HG03025 (cell line): ENCODE measurements around the gene RUNX1.

Experiments used
- ATAC-seq: cut with Tn5 transposase; IDR thresholded peaks from one replicate; pipeline ENCODE4 v1.9.1; 2021; ENCODE audit warnings: mild to moderate bottlenecking, moderate library complexity; ENCODE audit not compliant: unreplicated experiment, low FRiP score

RUNX1 gene

DNA sequence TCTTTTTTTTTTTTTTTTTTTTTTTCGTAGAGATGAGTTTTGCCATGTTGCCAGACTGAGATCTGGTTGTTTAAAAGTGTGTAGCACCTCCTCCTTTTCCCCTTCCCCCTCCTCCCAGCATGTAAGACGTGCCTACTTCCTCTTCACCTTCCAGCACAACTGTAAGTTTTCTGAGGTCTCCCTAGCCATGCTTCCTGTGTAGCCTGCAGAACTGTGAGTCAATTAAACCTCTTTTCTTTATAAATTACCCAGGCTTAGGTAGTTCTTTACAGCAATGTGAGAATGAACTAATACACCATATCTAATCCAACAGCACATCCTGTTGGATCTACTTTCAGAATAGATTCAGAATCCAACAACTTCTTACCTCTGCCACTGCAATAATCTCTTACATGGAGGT lies 269.2 kb downstream of the RUNX1 start:
- no peak for ATAC-seq

- no peak for ATAC-seq
These were observed 273.3 kb downstream of the RUNX1 start for GRCh38 chr21:34775793-34776192.

- ATAC-seq = no peak
These were observed 274.4 kb downstream of the RUNX1 start for GRCh38 chr21:34774750-34775149.

DNA sequence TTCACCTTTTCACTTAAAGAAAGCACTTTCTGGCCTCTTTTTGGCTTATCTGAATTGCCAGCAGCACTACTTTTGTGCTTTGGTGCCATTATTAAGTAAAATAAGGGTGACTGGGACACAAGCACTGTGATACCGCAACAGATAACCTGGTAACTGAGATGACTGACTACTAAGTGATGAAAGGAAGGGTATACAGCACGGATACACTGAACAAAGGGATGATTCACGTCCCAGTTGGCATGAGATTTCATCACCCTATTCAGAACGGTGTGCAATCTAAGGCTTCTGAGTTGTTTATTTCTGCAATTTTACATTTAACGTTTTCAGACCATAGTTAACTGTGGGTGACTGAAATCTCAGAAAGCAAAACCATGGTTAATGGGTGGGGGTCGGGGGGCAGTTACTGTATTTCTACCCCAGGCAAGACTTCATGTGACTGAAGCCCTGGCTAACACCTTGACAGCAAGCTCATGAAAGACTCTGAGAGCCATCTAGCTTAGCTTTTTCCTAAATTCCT lies 277.5 kb downstream of the RUNX1 start:
- no peak for ATAC-seq

DNA sequence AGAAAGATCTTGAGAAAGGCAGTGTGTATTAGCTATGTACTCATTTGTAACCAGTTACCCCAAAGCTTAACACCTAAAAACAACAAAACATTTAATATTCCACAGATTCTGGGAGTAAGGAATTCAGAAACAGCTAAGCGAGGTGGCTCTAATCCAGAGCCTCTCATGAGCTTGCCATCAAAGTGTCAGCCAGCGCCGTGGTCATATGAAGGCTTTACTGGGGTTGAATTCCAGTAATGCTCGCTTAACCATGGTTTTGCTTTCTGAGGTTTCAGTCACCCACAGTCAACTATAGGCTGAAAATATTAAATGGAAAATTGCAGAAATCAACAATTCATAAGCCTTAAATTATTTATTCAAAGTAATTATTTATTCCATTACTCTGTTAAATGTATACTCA lies 278.5 kb downstream of the RUNX1 start:
- ATAC-seq = no peak

DNA sequence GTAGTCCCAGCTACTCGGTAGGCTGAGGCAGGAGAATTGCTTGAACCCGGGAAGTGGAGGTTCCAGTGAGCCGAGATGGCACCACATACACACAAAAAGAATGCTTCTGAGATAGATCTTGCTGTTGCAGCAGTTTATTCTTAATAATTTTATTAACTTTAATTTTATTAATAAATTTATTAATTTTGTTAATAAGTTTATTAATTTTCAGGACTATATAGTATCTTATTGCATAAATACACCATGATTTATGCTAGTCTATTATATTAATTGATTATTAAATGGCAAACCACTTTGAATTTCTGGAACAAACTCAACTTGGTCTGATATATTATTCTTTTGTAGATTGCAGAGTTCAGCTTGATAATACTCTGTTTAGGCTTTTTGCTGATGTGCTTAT lies 280.8 kb downstream of the RUNX1 start:
- no peak for ATAC-seq

DNA sequence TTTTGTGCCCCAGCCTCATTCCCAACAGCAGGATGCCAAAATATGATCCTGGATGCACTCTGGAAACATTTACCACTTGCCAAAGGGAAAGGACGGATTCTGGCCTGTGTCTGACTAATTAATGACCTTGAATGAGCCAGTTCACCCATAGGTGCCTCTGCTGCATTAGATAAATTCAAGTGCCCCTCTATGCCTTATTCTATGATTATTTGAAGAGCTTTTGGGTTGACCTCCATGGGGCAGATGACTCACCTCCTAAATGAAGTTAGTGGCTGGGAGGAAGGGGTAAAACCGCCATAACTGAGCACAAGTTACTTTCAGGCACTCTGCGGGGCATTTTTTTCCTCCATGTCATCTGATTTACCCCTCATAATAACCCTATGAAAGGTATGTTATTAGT lies 282.2 kb downstream of the RUNX1 start:
- no peak for ATAC-seq

DNA sequence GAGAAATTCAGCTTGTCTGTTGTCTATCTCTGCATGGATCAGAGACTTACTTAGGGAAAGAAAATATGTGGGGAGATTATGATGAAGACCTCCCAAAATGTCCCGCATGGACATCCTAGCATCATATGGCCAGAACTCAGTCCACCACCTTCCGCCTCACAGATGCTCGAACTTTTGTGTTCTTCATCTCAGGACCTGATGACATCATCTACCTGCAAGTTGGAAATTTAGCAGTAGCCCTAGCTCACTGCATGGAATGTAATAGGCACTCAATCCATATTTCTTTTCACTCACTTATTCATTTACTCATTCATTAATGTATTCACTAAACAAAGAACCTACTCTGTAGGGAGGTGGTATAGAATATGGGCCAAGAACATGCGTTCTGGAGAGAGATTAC lies 283.5 kb downstream of the RUNX1 start:
- no peak for ATAC-seq

GRCh38 chr21:34764715-34765284 lies 284.3 kb downstream of the RUNX1 start:
- ATAC-seq = no peak

- ATAC-seq = no peak
These were observed 286.3 kb downstream of the RUNX1 start for GRCh38 chr21:34762786-34763185.

DNA sequence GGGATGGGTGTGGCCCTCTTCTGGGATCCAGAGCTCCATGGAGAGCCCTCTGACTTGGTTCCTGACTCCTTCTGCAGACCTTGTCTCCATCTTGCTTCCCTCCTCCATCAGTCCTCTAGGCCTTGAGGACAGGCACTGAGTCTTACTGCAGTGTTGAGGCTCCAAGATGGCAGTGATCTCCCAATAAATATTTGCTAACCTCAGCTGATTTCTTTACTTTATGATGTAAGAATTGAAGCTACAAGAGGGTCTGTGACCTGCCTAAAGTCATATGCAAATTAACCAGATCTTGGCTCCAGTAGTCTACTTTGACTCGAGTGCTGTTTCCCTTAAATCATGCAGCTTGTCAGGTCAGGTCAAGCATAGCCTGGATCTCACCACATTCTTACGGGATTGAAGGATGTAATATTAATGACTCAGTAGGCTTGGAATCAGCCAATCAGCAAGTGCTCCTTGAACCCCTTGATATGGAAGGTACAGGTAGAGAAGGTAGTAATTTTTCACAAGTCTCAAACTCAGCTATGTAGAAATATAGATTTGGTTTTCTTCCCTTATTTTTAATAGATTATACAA lies 287.3 kb downstream of the RUNX1 start:
- no peak for ATAC-seq

GRCh38 chr21:34754690-34755647 lies 294.1 kb downstream of the RUNX1 start:
- no peak for ATAC-seq

DNA sequence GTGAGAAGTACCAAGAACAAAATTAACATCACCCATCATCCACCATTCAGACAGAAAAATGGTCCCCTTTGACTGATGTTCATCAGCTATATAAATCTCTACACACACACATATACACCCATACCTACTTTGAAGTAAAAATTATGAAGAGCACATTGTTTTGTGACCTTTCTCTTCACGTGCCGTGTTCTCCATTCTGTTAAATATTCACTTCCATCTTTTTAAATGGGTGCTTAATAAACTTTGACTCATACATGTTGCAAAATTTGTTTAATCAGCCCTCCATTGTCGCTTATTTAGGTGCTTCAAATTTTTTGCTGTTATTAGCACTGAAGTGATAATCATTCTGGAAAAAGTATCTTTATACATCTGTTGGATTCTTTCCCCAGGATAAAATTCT lies 300.2 kb downstream of the RUNX1 start:
- ATAC-seq = no peak

DNA sequence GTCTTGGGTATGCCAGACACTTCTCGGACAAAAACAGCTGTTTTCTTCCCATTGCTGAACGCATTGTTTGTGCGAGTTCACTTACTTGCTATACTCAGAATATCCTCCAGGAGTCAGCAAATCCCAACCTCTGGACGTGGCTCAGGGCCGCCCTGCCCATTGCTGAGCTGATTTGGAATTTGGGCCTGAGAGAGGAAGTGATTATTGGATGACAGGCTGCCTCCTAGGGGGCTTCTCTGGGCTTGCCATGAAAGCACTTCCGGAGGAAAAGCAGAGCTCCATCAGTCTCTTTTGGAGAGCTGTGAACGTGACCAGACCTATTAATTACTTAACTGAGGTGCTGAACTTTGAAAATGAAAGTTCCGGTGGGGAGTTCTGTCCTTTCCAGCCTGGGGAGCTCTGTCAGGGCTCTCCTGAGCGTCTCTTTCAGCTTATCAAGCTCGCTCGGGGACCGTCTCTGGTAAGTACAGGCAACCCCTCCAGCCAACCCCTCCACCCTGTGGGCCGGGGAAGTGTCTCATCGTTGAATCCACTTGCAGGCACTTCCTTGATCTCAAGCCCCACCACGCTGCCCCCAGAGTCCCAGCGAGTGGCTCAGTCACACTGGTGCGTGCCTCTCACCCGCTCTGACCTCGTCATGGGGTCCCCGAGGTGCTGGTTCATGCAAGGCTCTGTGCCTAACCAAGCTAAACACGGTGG lies 303.4 kb downstream of the RUNX1 start:
- no peak for ATAC-seq

DNA sequence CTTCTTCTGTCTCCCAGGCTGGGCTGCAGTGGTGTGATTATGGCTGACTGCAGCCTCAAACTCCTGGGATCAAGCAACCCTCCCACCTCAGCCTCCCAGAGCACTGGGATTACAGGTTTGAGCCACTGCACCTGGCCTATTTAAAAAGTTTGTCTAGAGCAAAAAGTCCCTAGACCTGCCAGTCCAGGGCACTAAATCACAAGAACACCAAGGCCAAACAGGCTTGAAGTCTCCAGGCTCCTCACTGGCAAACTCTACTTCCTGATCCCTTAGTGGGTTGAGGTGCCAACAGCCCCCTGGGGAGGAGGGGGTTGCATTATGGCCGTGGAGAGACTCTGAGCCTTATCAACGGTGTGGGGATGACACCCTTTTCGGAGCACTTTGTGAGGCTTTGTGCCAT lies 304.3 kb downstream of the RUNX1 start:
- no peak for ATAC-seq

DNA sequence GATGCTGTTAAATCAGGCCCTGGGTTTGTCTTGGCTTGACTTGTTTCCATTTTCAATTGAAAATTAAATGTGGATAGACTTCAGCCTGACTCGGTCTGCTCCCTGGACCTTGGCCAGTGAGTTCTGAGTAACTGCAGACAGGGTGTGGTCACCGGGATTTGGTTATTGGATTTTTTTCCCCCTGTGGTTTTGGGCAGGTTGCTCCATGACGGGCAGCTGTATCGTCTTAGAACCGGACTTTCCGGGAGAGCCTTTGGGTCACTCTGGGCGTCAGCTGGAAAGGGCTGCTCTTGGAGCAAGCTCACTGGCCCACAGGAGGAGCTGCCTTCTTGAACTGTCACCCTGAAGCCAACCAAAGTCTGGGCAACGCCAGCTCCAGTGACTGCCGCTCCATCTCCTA lies 305.3 kb downstream of the RUNX1 start:
- ATAC-seq = no peak

GRCh38 chr21:34743285-34743684 lies 305.8 kb downstream of the RUNX1 start:
- no peak for ATAC-seq

DNA sequence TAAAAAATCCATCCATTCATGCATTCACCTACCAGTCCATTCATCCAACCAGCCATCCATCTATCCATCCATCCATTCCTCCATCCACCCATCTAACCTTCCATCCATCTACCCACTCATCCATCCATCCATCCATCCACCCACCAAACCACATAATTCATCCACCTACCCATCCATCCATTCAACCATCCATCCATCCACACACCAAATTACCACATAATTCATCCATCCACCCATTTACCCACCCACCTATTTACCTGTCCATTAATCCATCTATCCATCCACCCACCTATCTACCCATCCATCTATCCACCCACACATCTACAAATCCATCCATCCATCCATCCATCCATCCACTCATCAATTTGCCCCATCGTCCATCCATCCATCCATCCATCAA lies 308.9 kb downstream of the RUNX1 start:
- no peak for ATAC-seq
